Fibroblast of lung (primary cell): Measurements from ENCODE around the gene CDK2AP2. TPM values are rescaled to one million over a fixed set of nuclear protein-coding genes. Genes with fewer than 3 reads are reported as not detected.
"Not testable (repeated sequence)": the region's sequence is repeated elsewhere in the genome, so short reads cannot be mapped to it uniquely, and the experiment has no call there.

ENCODE experiments used
- DNase-seq, 2 donors: peaks; one replicate each; pipeline versions ENCODE4 v3.0.0 to v3.0.0-alpha.2; 2010; ENCODE audit warnings: low read depth in 2 of 2
- H2AFZ ChIP-seq: 2 replicates; pipeline ENCODE4 v1.5.1; 2012; ENCODE audit warnings: low read length, control low read depth, inconsistent platforms
- H3K27ac ChIP-seq: 2 replicates; pipeline ENCODE4 v1.5.1; 2011; ENCODE audit warnings: low read length, control low read depth; ENCODE audit not compliant: insufficient read depth
- H3K27me3 ChIP-seq: 2 replicates; pipeline ENCODE4 v1.5.1; 2011; ENCODE audit warnings: mild to moderate bottlenecking, low read length; ENCODE audit not compliant: control insufficient read depth, insufficient read depth
- H3K36me3 ChIP-seq: 2 replicates; pipeline ENCODE4 v1.5.1; 2011; ENCODE audit warnings: low read length; ENCODE audit not compliant: control insufficient read depth, insufficient read depth
- H3K4me1 ChIP-seq: 2 replicates; pipeline ENCODE4 v1.5.1; 2011; ENCODE audit warnings: low read length; ENCODE audit not compliant: control insufficient read depth, insufficient read depth; ENCODE audit errors: extremely low read depth
- H3K4me2 ChIP-seq: 2 replicates; pipeline ENCODE4 v1.5.1; 2011; ENCODE audit warnings: low read length, control low read depth; ENCODE audit not compliant: insufficient read depth; ENCODE audit errors: extremely low read depth
- H3K4me3 ChIP-seq, 4 experiments: fragments of 200-600 bp in 1 of 4; sonication (generic) in 1 of 4; replicated peaks in 1 of 4; 2 replicates each; pipeline ENCODE4 v1.5.1; 2011 to 2016; ENCODE audit warnings: low read length in 4 of 4, low read depth in 3 of 4, mild to moderate bottlenecking in 3 of 4, control low read depth in 2 of 4, inconsistent platforms in 1 of 4, mixed read lengths in 1 of 4; ENCODE audit not compliant: insufficient read depth in 1 of 4; ENCODE audit errors: control extremely low read depth in 1 of 4
- H3K79me2 ChIP-seq: 2 replicates; pipeline ENCODE4 v1.5.1; 2012; ENCODE audit warnings: mild to moderate bottlenecking, low read length, inconsistent platforms; ENCODE audit not compliant: control insufficient read depth, insufficient read depth
- H3K9ac ChIP-seq: 2 replicates; pipeline ENCODE4 v1.5.1; 2011; ENCODE audit warnings: mild to moderate bottlenecking, low read length, control low read depth; ENCODE audit not compliant: insufficient read depth
- H3K9me3 ChIP-seq: 2 replicates; pipeline ENCODE4 v1.5.1; 2012; ENCODE audit warnings: low read depth, low read length; ENCODE audit not compliant: control insufficient read depth, insufficient read depth
- H4K20me1 ChIP-seq: 2 replicates; pipeline ENCODE4 v1.5.1; 2011; ENCODE audit warnings: low read length; ENCODE audit not compliant: control insufficient read depth, insufficient read depth; ENCODE audit errors: extremely low read depth
- CTCF ChIP-seq, 2 donors: IDR thresholded peaks in 1 of 2; conservative IDR thresholded peaks in 1 of 2; 1 replicate in 1 of 2; 2 replicates in 1 of 2; pipeline ENCODE4 v1.5.1; 2011 to 2012; ENCODE audit warnings: low read length in 2 of 2, control low read depth in 1 of 2, inconsistent platforms in 1 of 2, low read depth in 1 of 2, mild to moderate bottlenecking in 1 of 2
- EZH2 ChIP-seq: IDR thresholded peaks from 2 replicates; pipeline ENCODE4 v1.5.1; 2012; ENCODE audit warnings: low read length, control low read depth, mild to moderate bottlenecking; ENCODE audit errors: missing control alignments
- polyA plus RNA-seq, 2 donors: library from polyadenylated mRNA; depleted of rRNA in 1 of 2; stranded (reverse) in 1 of 2; unstranded in 1 of 2; fragments of >200 nt; gene quantifications; 2 replicates each; pipeline ENCODE4 v1.2.1, GENCODE V29; 2011 to 2012; ENCODE audit warnings: missing spikeins in 1 of 2
- total RNA-seq: library from RNA; depleted of rRNA; stranded (reverse); fragments of >200 nt; gene quantifications from 2 replicates; pipeline ENCODE4 v1.2.1, GENCODE V29; 2014

The CDK2AP2 gene
- total and polyA plus RNA-seq, 2 donors (not counting 1 experiment from before 2014, with no cell fraction given): 7.8 to 19.0 TPM

- H3K27me3 ChIP-seq: no peaks in the 10 kb centered on the region
- no peaks in the 10 kb centered on the region for H3K79me2 ChIP-seq
- no peaks in the 10 kb centered on the region for H3K9me3 ChIP-seq
- H4K20me1 ChIP-seq: no peaks in the 10 kb centered on the region
- TF ChIP-seq EZH2 (no peak), CTCF (conservative IDR thresholded peaks at IDR 0.05 in 1 of 2, IDR thresholded peaks at IDR 0.05 in 1 of 2; ENCODE audit: low read depth in 1 of 2, low read length in 2 of 2) (no peak)
- H3K4me3 ChIP-seq: no peak overlapping the region
- no peak overlapping the region for H3K4me2 ChIP-seq
- H3K9ac ChIP-seq: no peak overlapping the region
- H2AFZ ChIP-seq: no peak overlapping the region
- no peak overlapping the region for H3K27ac ChIP-seq
- DNase-seq: no peak
- H3K36me3 ChIP-seq: no peaks in the 10 kb centered on the region
- peaks cover 6% of the 10 kb centered on the region for H3K4me1 ChIP-seq
Measured at GRCh38 chr11:67466367-67466766, 41.6 kb downstream of the CDK2AP2 start.

GRCh38 chr11:67465530-67465929, 42.4 kb downstream of the CDK2AP2 start:
- H3K4me1 ChIP-seq, H2AFZ ChIP-seq, H4K20me1 ChIP-seq, H3K9ac ChIP-seq, H3K36me3 ChIP-seq, H3K9me3 ChIP-seq, H3K79me2 ChIP-seq, H3K4me2 ChIP-seq, H3K27ac ChIP-seq, H3K27me3 ChIP-seq: not testable (repeated sequence)
- peak overlapping the region in 2 of 4 experiments; percentile 42 to 65 for H3K4me3 ChIP-seq
- DNase-seq: peak; percentile 25 to 31

- no peaks in the 10 kb centered on the region for H4K20me1 ChIP-seq
- no peaks in the 10 kb centered on the region for H3K9me3 ChIP-seq
- DNase-seq: no peak
- H3K27me3 ChIP-seq: no peaks in the 10 kb centered on the region
- no peaks in the 10 kb centered on the region for H3K79me2 ChIP-seq
- H3K4me2 ChIP-seq: peak overlapping the region; percentile 35
- TF ChIP-seq EZH2: no peak
- TF ChIP-seq CTCF (conservative IDR thresholded peaks at IDR 0.05 in 1 of 2, IDR thresholded peaks at IDR 0.05 in 1 of 2; ENCODE audit: low read depth in 1 of 2, low read length in 2 of 2): no peak
- H3K27ac ChIP-seq: no peak overlapping the region
- H3K36me3 ChIP-seq: no peaks in the 10 kb centered on the region
- peak overlapping the region; percentile 32 for H3K9ac ChIP-seq
- peaks cover 6% of the 10 kb centered on the region for H3K4me1 ChIP-seq
- H3K4me3 ChIP-seq: peak overlapping the region; percentile 29 to 65 (median 37)
- H2AFZ ChIP-seq: no peak overlapping the region
Measured at GRCh38 chr11:67465189-67465510, 42.8 kb downstream of the CDK2AP2 start.
